Esophagus muscularis mucosa (tissue), 4 donors: ENCODE data around the gene CRYBG1.

Experiments
- EP300 ChIP-seq: sonication (generic); formaldehyde crosslinking; IDR thresholded peaks from one replicate; pipeline ENCODE4 v1.6.1; 2017; ENCODE audit warnings: antibody characterized with exemption
- POLR2AphosphoS5 ChIP-seq, 2 donors: sonication (generic); formaldehyde crosslinking; IDR thresholded peaks; one replicate each; pipeline ENCODE4 v1.6.1; 2017; ENCODE audit warnings: antibody characterized with exemption in 2 of 2
- TF ChIP-seq, protein P1 (sequence below), 3 experiments: fragments of 200-600 bp in 2 of 3; fragments of 450-650 bp in 1 of 3; sonication (generic) in 2 of 3; IDR thresholded peaks; one replicate each; pipeline ENCODE4 v1.5.1; 2017 to 2019; ENCODE audit warnings: antibody characterized with exemption in 3 of 3, mild to moderate bottlenecking in 2 of 3, moderate library complexity in 1 of 3

DNA sequence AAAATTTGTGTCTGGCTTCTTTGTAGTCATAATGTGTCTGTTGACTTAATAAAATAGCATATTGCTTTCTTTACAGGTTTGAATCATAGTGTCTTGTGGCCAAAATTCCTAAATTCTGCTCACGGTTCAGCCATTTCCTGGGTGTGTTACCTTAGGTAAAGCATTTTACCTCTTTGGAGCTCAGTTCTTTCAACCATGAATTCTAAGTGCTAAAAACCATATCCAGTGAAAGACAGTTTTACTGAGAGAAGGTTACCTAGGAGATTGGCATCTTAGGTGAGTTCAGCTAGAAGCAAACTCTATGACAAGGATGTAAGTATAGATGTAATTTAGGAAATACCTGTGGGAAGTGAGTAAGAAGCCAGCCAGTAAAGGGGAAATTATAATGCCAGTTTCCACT, 20.7 kb downstream of the CRYBG1 start:
- TF ChIP-seq, protein P1, sequence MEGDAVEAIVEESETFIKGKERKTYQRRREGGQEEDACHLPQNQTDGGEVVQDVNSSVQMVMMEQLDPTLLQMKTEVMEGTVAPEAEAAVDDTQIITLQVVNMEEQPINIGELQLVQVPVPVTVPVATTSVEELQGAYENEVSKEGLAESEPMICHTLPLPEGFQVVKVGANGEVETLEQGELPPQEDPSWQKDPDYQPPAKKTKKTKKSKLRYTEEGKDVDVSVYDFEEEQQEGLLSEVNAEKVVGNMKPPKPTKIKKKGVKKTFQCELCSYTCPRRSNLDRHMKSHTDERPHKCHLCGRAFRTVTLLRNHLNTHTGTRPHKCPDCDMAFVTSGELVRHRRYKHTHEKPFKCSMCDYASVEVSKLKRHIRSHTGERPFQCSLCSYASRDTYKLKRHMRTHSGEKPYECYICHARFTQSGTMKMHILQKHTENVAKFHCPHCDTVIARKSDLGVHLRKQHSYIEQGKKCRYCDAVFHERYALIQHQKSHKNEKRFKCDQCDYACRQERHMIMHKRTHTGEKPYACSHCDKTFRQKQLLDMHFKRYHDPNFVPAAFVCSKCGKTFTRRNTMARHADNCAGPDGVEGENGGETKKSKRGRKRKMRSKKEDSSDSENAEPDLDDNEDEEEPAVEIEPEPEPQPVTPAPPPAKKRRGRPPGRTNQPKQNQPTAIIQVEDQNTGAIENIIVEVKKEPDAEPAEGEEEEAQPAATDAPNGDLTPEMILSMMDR (IDR thresholded peaks at IDR 0.05) = no peak
- TF ChIP-seq EP300 = no peak
- TF ChIP-seq POLR2AphosphoS5 (IDR thresholded peaks at IDR 0.05) = no peak
